ENCODE results near the gene GOSR2. TPM values are rescaled to one million over a fixed set of nuclear protein-coding genes. Genes with fewer than 3 reads are reported as not detected.

GOSR2 gene
- total and polyA plus RNA-seq, 3 donors from 2014 or later: 72.2 to 92.8 (median 92.4) TPM

DNA sequence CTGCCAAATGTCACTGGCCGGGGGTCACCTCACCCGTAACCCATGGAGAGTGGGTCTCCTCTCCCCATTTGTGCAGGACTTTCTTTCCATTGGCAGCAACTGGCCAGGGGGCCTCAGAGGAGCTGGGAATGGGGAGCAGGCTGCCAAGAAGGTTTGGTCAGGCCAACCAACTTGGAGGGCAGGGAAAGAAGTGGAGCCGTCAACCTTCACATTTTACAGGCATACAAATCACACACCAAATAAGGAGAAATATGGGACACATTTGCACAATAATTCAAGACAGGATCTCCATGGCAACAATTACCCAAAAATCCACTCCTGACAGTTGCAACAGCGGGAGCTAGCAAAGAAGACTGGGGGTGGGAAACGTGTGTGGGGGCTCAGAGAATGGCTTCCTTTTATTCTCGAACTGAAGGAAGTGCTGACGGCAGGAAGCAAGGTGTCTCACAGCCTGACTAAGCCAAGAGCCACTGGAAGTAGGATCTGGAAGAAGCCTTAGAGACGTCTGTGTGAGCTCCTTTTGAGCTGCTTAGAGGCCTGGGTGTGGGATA, 35.2 kb downstream of the GOSR2 start:
- no peaks in the 10 kb centered on the region for H3K4me1 ChIP-seq
- TF ChIP-seq, protein P1, sequence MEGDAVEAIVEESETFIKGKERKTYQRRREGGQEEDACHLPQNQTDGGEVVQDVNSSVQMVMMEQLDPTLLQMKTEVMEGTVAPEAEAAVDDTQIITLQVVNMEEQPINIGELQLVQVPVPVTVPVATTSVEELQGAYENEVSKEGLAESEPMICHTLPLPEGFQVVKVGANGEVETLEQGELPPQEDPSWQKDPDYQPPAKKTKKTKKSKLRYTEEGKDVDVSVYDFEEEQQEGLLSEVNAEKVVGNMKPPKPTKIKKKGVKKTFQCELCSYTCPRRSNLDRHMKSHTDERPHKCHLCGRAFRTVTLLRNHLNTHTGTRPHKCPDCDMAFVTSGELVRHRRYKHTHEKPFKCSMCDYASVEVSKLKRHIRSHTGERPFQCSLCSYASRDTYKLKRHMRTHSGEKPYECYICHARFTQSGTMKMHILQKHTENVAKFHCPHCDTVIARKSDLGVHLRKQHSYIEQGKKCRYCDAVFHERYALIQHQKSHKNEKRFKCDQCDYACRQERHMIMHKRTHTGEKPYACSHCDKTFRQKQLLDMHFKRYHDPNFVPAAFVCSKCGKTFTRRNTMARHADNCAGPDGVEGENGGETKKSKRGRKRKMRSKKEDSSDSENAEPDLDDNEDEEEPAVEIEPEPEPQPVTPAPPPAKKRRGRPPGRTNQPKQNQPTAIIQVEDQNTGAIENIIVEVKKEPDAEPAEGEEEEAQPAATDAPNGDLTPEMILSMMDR (IDR thresholded peaks at IDR 0.05): no peak
- no peak for TF ChIP-seq POLR2A (IDR thresholded peaks at IDR 0.05)
- no peak overlapping the region for H3K27ac ChIP-seq
- no peak for DNase-seq
- intact Hi-C loops (cut with DNase I; ENCODE audit: low total_unique reads): no loop called here
- H3K36me3 ChIP-seq (ENCODE audit: low read depth, missing control alignments): no peaks in the 10 kb centered on the region
- H3K4me3 ChIP-seq: no peak overlapping the region
- 85% methylated on average over 8 of the region's 8 CpGs for WGBS, 2 donors
- no peaks in the 10 kb centered on the region for H3K27me3 ChIP-seq
- H3K9me3 ChIP-seq: no peaks in the 10 kb centered on the region

DNA sequence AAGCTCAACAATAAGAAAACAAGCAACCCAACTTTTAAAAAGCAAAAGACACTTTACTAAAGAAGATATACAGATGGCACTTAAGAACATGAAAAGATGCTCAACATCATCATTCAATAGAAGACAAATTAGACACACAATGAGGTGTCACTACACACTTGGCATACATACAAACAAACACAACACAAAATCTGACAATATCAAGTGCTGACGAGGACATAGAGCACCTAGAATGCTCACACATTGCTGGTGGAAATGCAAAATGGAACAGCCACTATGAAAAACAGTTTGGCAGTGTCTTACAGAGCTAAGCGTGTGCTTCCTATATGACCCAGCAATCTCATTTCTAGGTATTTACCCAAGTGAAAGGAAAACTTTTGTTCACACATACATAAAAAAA, 37.2 kb downstream of the GOSR2 start:
- TF ChIP-seq, protein P1 (IDR thresholded peaks at IDR 0.05): no peak
- TF ChIP-seq POLR2A (IDR thresholded peaks at IDR 0.05): no peak
- H3K9me3 ChIP-seq: no peaks in the 10 kb centered on the region
- no peak for DNase-seq
- no peak overlapping the region for H3K4me3 ChIP-seq
- no peak overlapping the region for H3K27ac ChIP-seq
- WGBS, 2 donors: 47 to 50% methylated on average over 2 of the region's 2 CpGs
- H3K36me3 ChIP-seq (ENCODE audit: low read depth, missing control alignments): no peaks in the 10 kb centered on the region
- intact Hi-C loops (cut with DNase I; ENCODE audit: low total_unique reads): no loop called here
- no peaks in the 10 kb centered on the region for H3K4me1 ChIP-seq
- H3K27me3 ChIP-seq: no peaks in the 10 kb centered on the region

DNA sequence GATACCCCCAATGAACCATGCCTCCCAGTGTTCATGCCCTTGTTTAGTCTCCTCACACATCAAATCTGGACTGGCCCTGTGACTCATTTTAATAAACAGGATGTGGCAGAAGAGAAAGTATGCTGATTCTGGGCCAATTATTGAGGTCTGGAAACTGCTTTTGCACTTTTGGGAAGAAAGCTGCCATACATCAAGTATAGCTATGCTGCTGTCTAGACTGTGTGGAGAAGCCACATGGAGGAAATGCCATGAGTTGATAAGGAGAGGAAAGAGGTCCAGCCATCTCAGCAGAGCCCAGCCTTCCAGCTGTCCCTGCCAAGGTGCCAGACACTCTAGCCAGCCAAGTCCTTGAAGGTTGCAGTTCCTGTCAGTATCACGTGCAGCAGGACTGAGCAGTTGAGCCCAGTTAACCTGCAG, 39.4 kb downstream of the GOSR2 start:
- no peak for TF ChIP-seq POLR2A (IDR thresholded peaks at IDR 0.05)
- TF ChIP-seq, protein P1 (IDR thresholded peaks at IDR 0.05): no peak
- Histone ChIP-seq H3K27me3 (no peaks in the 10 kb centered on the region), H3K9me3 (no peaks in the 10 kb centered on the region), H3K36me3 (ENCODE audit: low read depth, missing control alignments) (no peaks in the 10 kb centered on the region), H3K4me1 (no peaks in the 10 kb centered on the region), H3K4me3 (no peak overlapping the region), H3K27ac (no peak overlapping the region)
- WGBS, 2 donors: 6 to 25% methylated on average over 1 of the region's 1 CpG
- no peak for DNase-seq
- intact Hi-C loops (cut with DNase I; ENCODE audit: low total_unique reads): no loop called here

DNA sequence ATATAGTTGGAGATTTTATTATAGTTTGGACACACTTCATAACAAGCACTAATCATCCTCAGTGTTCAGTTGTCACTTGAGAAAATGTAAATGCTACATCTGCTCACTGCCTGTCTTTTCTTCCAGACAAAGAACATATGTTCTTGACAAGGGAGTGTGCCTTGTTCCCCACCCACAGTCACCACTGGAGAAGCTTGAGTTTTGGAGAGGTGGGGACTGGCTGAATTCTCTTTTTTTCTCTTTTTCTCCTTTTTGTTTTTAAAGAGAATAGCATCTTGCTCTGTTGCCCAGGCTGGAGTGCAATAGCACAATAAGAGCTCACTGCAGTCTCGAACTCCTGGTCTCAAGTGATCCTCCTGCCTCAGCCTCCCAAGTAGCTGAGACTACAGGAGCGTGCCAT, 40.6 kb downstream of the GOSR2 start:
- DNase-seq: no peak
- H3K27me3 ChIP-seq: no peaks in the 10 kb centered on the region
- H3K4me3 ChIP-seq: no peak overlapping the region
- no peaks in the 10 kb centered on the region for H3K4me1 ChIP-seq
- WGBS, 2 donors: 90 to 94% methylated on average over 2 of the region's 2 CpGs
- H3K36me3 ChIP-seq (ENCODE audit: low read depth, missing control alignments): no peaks in the 10 kb centered on the region
- intact Hi-C loops (cut with DNase I; ENCODE audit: low total_unique reads): no loop called here
- H3K9me3 ChIP-seq: no peaks in the 10 kb centered on the region
- TF ChIP-seq POLR2A (IDR thresholded peaks at IDR 0.05): no peak
- no peak overlapping the region for H3K27ac ChIP-seq

DNA sequence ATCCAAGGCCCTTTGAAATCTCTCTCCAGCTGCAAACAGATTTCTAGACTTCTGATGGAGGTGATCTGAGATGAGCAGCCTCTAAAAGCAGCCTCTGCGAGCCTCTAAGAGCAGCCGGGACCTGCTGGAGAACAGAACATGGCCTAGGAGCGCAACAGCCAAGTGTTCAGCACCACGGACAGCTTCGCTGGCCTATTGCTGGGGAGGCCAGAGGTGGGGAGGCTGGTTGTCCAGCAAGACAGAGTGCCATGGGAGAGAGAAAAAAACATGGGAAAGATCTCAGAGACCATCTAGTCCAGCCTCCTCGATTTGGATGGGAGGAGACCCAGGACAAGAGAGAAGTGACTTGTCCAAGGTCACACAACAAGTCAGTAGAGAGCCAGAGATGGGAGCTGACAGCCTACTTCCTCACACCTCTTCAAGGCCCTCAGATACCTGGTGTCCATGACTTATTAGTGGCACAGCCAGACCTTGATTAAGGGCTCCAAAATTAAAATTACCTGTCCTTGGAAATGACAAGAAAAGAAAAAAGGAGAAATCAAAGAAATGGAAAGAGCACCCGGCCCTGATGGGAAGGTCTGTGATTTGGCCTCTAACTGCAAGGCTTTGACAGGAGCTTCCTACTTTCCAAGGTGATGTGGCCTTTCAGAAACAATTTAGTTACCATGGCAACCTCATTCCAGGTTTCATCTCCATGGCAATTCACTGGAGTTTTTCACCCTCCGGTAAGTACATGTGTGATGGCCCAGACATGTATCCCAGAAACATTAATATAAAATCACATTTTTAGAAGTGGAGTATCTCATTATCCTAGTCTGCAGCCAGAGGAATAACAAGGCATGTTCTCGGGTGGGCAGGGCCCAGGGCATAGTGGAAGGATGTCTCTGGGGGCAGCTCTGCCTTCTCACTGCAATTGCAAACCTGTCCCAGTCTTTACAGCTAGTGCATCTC, 41.6 kb downstream of the GOSR2 start:
- 85 to 92% methylated on average over 9 of the region's 9 CpGs for WGBS, 2 donors
- no peak overlapping the region for H3K27ac ChIP-seq
- H3K27me3 ChIP-seq: no peaks in the 10 kb centered on the region
- TF ChIP-seq, protein P1 (IDR thresholded peaks at IDR 0.05): no peak
- no peak for TF ChIP-seq POLR2A (IDR thresholded peaks at IDR 0.05)
- H3K36me3 ChIP-seq (ENCODE audit: low read depth, missing control alignments): no peaks in the 10 kb centered on the region
- intact Hi-C loops (cut with DNase I; ENCODE audit: low total_unique reads): no loop called here
- no peak for DNase-seq
- H3K4me1 ChIP-seq: no peaks in the 10 kb centered on the region
- no peak overlapping the region for H3K4me3 ChIP-seq
- no peaks in the 10 kb centered on the region for H3K9me3 ChIP-seq
